Calu3 (cell line): ENCODE results near the gene FRAT2. TPM values are rescaled to one million over a fixed set of nuclear protein-coding genes. Genes with fewer than 3 reads are reported as not detected.

ENCODE experiments used
- BruUV-seq: library from RNA; stranded (reverse); fragments of 400-500 nt; replicated peaks from 2 replicates; lab custom pipeline; 2021; lab: Mats Ljungman, UMichigan
- CTCF ChIA-PET: fragments of 300-600 bp; sonication (Branson Sonifier 250); formaldehyde crosslinking; loops from one replicate; lab custom pipeline; 2022; ENCODE audit warnings: antibody characterized with exemption; lab: Charles Lee
- DNase-seq: peaks from one replicate; pipeline ENCODE4 v3.0.0; 2022
- H3K27ac Mint-ChIP-seq: one replicate; pipeline ENCODE4 v1.8.0; 2022; ENCODE audit warnings: mixed read lengths; ENCODE audit not compliant: unreplicated experiment
- H3K27me3 Mint-ChIP-seq: one replicate; pipeline ENCODE4 v1.8.0; 2022; ENCODE audit warnings: mixed read lengths; ENCODE audit not compliant: unreplicated experiment
- H3K36me3 Mint-ChIP-seq: one replicate; pipeline ENCODE4 v1.8.0; 2022; ENCODE audit warnings: mild to moderate bottlenecking, moderate library complexity, mixed read lengths; ENCODE audit not compliant: insufficient read depth, unreplicated experiment
- H3K4me1 Mint-ChIP-seq: one replicate; pipeline ENCODE4 v1.8.0; 2022; ENCODE audit warnings: mild to moderate bottlenecking, low read depth, mixed read lengths; ENCODE audit not compliant: unreplicated experiment
- H3K4me3 Mint-ChIP-seq: one replicate; pipeline ENCODE4 v1.8.0; 2022; ENCODE audit warnings: mild to moderate bottlenecking, low read depth, moderate library complexity, mixed read lengths; ENCODE audit not compliant: unreplicated experiment
- H3K9me3 Mint-ChIP-seq: one replicate; pipeline ENCODE4 v1.8.0; 2022; ENCODE audit warnings: low read depth, mixed read lengths; ENCODE audit not compliant: unreplicated experiment
- intact Hi-C: fragments of 100-400 bp; cut with micrococcal nuclease; formaldehyde crosslinking; loops from one replicate; pipeline ENCODE4 v1.10.0; 2022; ENCODE audit not compliant: unreplicated experiment
- total RNA-seq: library from RNA; stranded (reverse); gene quantifications from 2 replicates; pipeline ENCODE4 v1.2.3, GENCODE V29; 2022
- TF ChIP-seq, protein P1 (sequence below): fragments of 200-600 bp; IDR thresholded peaks from one replicate; pipeline ENCODE4 v1.8.0; 2022; ENCODE audit warnings: antibody characterized with exemption; ENCODE audit not compliant: unreplicated experiment

Gene FRAT2
- total RNA-seq, 1 experiment from 2014 or later: 6.0 TPM

GRCh38 chr10:97333351-97333600 is 1.3 kb downstream of the FRAT2 start:
- CTCF ChIA-PET: interaction anchor here (1.5 to 2.3 kb wide), 2 partner anchors 42 to 55 kb away, joined by 8 read pairs; partner anchors contain the start of gene ARHGAP19
- no TSS peak for BruUV-seq
- Mint-ChIP-seq H3K4me1 (peaks cover 34% of the 10 kb centered on the region), H3K27me3 (no peaks in the 10 kb centered on the region), H3K9me3 (no peaks in the 10 kb centered on the region), H3K4me3 (peak overlapping the region; percentile 82), H3K27ac (peak overlapping the region; percentile 58), H3K36me3 (peaks cover 23% of the 10 kb centered on the region)
- intact Hi-C loops: loop anchor here (2.0 kb wide), 1 partner anchor 54 kb away; no protein-coding TSS in a partner anchor
- TF ChIP-seq, protein P1, sequence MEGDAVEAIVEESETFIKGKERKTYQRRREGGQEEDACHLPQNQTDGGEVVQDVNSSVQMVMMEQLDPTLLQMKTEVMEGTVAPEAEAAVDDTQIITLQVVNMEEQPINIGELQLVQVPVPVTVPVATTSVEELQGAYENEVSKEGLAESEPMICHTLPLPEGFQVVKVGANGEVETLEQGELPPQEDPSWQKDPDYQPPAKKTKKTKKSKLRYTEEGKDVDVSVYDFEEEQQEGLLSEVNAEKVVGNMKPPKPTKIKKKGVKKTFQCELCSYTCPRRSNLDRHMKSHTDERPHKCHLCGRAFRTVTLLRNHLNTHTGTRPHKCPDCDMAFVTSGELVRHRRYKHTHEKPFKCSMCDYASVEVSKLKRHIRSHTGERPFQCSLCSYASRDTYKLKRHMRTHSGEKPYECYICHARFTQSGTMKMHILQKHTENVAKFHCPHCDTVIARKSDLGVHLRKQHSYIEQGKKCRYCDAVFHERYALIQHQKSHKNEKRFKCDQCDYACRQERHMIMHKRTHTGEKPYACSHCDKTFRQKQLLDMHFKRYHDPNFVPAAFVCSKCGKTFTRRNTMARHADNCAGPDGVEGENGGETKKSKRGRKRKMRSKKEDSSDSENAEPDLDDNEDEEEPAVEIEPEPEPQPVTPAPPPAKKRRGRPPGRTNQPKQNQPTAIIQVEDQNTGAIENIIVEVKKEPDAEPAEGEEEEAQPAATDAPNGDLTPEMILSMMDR: no peak
- DNase-seq: peak; percentile 22

GRCh38 chr10:97332591-97333350 is 1.8 kb downstream of the FRAT2 start:
- TSS peak; percentile 85 for BruUV-seq
- Mint-ChIP-seq H3K9me3 (no peaks in the 10 kb centered on the region), H3K36me3 (peaks cover 28% of the 10 kb centered on the region), H3K4me1 (peaks cover 39% of the 10 kb centered on the region), H3K27ac (peak overlapping the region; percentile 58), H3K27me3 (no peaks in the 10 kb centered on the region), H3K4me3 (peak overlapping the region; percentile 82)
- TF ChIP-seq, protein P1: no peak
- intact Hi-C loops: loop anchor here (2.0 kb wide), 1 partner anchor 54 kb away; no protein-coding TSS in a partner anchor
- CTCF ChIA-PET: interaction anchor here (0.6 to 2.3 kb wide), 3 partner anchors 36 to 54 kb away, joined by 5 to 8 read pairs (median 8); partner anchors contain the start of gene ARHGAP19
- peak; percentile 38 for DNase-seq

DNA sequence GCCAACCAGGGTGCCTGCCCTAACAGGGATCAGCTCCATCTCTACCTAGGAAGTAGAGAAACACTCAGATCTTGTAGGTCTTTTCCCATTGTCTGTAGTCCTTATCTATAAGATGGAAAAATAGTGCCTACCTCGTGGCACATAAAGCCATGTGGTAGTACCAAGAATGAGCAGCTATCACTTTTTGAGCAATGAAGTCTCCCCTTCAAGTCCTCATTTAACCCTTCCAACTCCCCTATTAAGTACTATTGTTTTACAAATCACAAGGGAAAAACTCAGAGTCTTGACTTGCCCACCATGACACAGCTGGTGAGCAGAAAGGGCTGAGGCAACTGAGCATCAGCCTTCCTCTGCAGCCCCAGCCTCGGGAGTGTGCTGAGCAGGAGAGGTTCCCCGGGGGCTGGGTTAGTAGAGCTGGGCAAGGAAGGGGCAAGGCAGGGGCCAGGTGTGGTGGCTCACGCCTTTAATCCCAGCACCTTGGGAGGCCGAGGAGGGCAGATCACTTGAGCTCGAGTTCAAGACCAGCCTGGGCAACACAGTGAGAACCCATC is 3.3 kb downstream of the FRAT2 start:
- Mint-ChIP-seq H3K9me3 (no peaks in the 10 kb centered on the region), H3K36me3 (peaks cover 30% of the 10 kb centered on the region), H3K27ac (no peak overlapping the region), H3K27me3 (no peaks in the 10 kb centered on the region), H3K4me3 (no peak overlapping the region), H3K4me1 (peaks cover 44% of the 10 kb centered on the region)
- TF ChIP-seq, protein P1: no peak
- CTCF ChIA-PET: interaction anchor here (0.6 to 0.9 kb wide), 2 partner anchors 25 to 53 kb away, joined by 3 read pairs; no protein-coding TSS in a partner anchor
- no TSS peak for BruUV-seq
- intact Hi-C loops: no loop called here
- DNase-seq: no peak

- no peaks in the 10 kb centered on the region for H3K27me3 Mint-ChIP-seq
- H3K4me1 Mint-ChIP-seq: peaks cover 50% of the 10 kb centered on the region
- DNase-seq: no peak
- no TSS peak for BruUV-seq
- TF ChIP-seq, protein P1: no peak
- CTCF ChIA-PET: interaction anchor here (1.4 kb wide), 1 partner anchor 51 kb away, joined by 3 read pairs; no protein-coding TSS in a partner anchor
- no peak overlapping the region for H3K27ac Mint-ChIP-seq
- no peak overlapping the region for H3K4me3 Mint-ChIP-seq
- no peaks in the 10 kb centered on the region for H3K9me3 Mint-ChIP-seq
- H3K36me3 Mint-ChIP-seq: peaks cover 28% of the 10 kb centered on the region
- intact Hi-C loops: no loop called here
These were observed 4.8 kb downstream of the FRAT2 start for GRCh38 chr10:97329766-97330165.
